Glomerular endothelial cell (primary cell): ENCODE measurements around the gene CRY1. TPM values are rescaled to one million over a fixed set of nuclear protein-coding genes. Genes with fewer than 3 reads are reported as not detected.
"Not testable (repeated sequence)": the region's sequence is repeated elsewhere in the genome, so short reads cannot be mapped to it uniquely, and the experiment has no call there.

Experiments
- DNase-seq: peaks from one replicate; pipeline ENCODE4 v3.0.0-alpha.2; 2011; ENCODE audit warnings: low read depth, low spot score; ENCODE audit errors: extremely low read depth
- total RNA-seq: library from RNA; depleted of rRNA; stranded (reverse); fragments of >200 nt; gene quantifications from 2 replicates; pipeline ENCODE4 v1.2.3, GENCODE V29; 2015

CRY1 gene
- total RNA-seq, 1 donor from 2014 or later = 24.4 TPM

- no peak for DNase-seq
Measured at GRCh38 chr12:107108995-107109508, 15.7 kb upstream of the CRY1 start.

- DNase-seq = not testable (repeated sequence)
Measured at GRCh38 chr12:107108366-107108765, 15.0 kb upstream of the CRY1 start.

- DNase-seq = no peak
Measured at GRCh38 chr12:107107381-107107780, 14.0 kb upstream of the CRY1 start.

- no peak for DNase-seq
Measured at GRCh38 chr12:107106241-107107025, 13.1 kb upstream of the CRY1 start.

- no peak for DNase-seq
Measured at GRCh38 chr12:107105410-107105703, 12.0 kb upstream of the CRY1 start.

GRCh38 chr12:107103516-107103915 lies 10.2 kb upstream of the CRY1 start:
- no peak for DNase-seq

GRCh38 chr12:107103097-107103496 lies 9.7 kb upstream of the CRY1 start:
- no peak for DNase-seq

GRCh38 chr12:107102294-107102693 lies 8.9 kb upstream of the CRY1 start:
- DNase-seq = no peak

- DNase-seq = no peak
Measured at GRCh38 chr12:107101651-107102050, 8.3 kb upstream of the CRY1 start.

- DNase-seq = no peak
Measured at GRCh38 chr12:107099917-107100316, 6.6 kb upstream of the CRY1 start.

- no peak for DNase-seq
Measured at GRCh38 chr12:107096571-107096970, 3.2 kb upstream of the CRY1 start.

- DNase-seq = peak; percentile 63
Measured at GRCh38 chr12:107094183-107094448, 767 bp upstream of the CRY1 start.

GRCh38 chr12:107092669-107093416 lies 506 bp downstream of the CRY1 start:
- no peak for DNase-seq

- peak; percentile 99 for DNase-seq
Measured at GRCh38 chr12:107091989-107092641, 1.2 kb downstream of the CRY1 start.

GRCh38 chr12:107091381-107091780 lies 2.0 kb downstream of the CRY1 start:
- DNase-seq = no peak

- DNase-seq = no peak
Measured at GRCh38 chr12:107090711-107091110, 2.6 kb downstream of the CRY1 start.

- DNase-seq = no peak
Measured at GRCh38 chr12:107088912-107089311, 4.4 kb downstream of the CRY1 start.

GRCh38 chr12:107086314-107086713 lies 7.0 kb downstream of the CRY1 start:
- no peak for DNase-seq

- no peak for DNase-seq
Measured at GRCh38 chr12:107081778-107082177, 11.6 kb downstream of the CRY1 start.

GRCh38 chr12:107080299-107080698 lies 13.1 kb downstream of the CRY1 start:
- no peak for DNase-seq

- DNase-seq = no peak
Measured at GRCh38 chr12:107079172-107080011, 14.0 kb downstream of the CRY1 start.
